GM18505 (cell line): ENCODE data around the gene VAMP2.

Experiments used
- ATAC-seq: cut with Tn5 transposase; IDR thresholded peaks from one replicate; pipeline ENCODE4 v1.9.1; 2021; ENCODE audit not compliant: unreplicated experiment
- POLR2A ChIP-seq: IDR thresholded peaks from 4 replicates; pipeline ENCODE4 v1.6.1; 2011; ENCODE audit warnings: borderline replicate concordance; ENCODE audit not compliant: insufficient read depth, insufficient read length; ENCODE audit errors: extremely low read depth

The VAMP2 gene

DNA sequence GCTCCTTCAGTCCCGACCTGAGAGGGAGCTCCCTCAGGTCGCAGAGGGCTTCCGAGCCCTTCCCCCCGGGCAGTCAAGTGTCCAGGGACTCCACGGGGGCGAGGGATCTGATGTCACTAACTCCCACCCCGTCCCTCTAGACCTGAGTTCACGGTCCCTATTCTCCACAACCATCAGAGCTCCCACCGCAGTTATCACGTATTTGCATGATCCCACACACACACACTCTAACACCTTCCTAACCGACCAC lies 6.8 kb downstream of the VAMP2 start:
- no peak for ATAC-seq
- TF ChIP-seq POLR2A, result no peak

- no peak for TF ChIP-seq POLR2A
- ATAC-seq, result no peak
Measured at GRCh38 chr17:8155231-8155995, 7.3 kb downstream of the VAMP2 start.

- ATAC-seq, result no peak
- TF ChIP-seq POLR2A, result no peak
Measured at GRCh38 chr17:8154608-8155155, 8.1 kb downstream of the VAMP2 start.

DNA sequence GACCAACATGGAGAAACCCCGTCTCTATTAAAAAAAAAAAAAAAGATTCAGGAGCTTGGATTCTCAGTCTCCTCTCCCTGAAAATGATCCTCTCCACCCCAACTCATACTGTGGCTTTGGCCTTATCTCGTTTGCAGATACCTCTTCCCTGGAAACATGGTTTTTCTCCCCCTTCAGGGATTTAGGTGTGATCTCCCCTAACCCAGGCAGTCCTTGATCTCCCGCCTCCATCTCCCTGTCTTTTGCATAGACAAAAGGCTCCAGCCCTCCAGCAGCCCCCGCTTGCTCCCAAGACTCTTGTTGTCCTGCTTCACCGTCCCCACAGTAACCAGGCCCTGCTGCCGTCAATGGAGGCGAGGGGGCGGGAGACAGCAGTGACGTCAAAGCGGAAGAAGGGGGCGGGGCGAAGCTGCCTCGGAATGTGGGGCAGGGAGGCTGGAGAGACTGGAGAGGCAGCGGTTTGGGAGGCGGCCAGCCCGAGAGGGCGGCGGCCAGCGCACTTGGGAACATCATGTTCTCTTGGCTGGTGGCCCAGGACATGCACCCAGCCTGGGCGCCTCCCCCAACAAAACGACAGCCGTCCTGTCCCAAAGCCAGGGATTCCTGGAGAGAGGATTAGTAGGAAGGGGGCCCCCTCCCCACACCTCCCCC lies 8.7 kb downstream of the VAMP2 start:
- no peak for ATAC-seq
- no peak for TF ChIP-seq POLR2A

GRCh38 chr17:8153525-8153956 lies 9.2 kb downstream of the VAMP2 start:
- TF ChIP-seq POLR2A, result no peak
- ATAC-seq, result no peak

DNA sequence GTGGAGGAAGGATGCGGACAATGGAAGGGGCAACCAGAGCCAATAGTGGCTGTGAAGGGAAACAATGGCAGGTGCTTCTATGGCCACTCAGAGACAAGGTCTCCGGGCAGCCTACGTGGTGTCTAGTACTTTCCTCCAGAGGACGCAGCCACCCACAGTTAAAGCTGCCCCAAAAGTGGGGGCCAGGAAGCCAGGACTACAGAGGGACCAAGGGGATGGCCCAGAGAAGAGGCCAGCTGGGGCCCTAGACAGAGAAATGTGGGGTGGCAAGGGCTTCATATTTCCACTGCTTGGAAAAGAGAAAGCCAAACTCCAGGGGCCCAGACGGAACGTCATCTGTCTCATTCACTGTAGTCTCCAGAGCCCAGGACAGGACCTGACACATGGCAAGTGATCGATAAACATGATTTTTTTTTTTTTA lies 9.7 kb downstream of the VAMP2 start:
- no peak for TF ChIP-seq POLR2A
- no peak for ATAC-seq

- ATAC-seq, result no peak
- peak; percentile 85 for TF ChIP-seq POLR2A
Measured at GRCh38 chr17:8152112-8152775, 10.5 kb downstream of the VAMP2 start, which contains the start of gene PER1. TSS of gene PER1 (minus strand) at chr17:8152404. CDS start at chr17:8150706, 1,698 bp downstream.

GRCh38 chr17:8151641-8152111 lies 11.1 kb downstream of the VAMP2 start:
- no peak for ATAC-seq
- TF ChIP-seq POLR2A, result no peak

- ATAC-seq, result peak; percentile 48
- peak; percentile 63 for TF ChIP-seq POLR2A
Measured at GRCh38 chr17:8151120-8151640, 11.6 kb downstream of the VAMP2 start.

- no peak for TF ChIP-seq POLR2A
- no peak for ATAC-seq
Measured at GRCh38 chr17:8150194-8151119, 12.3 kb downstream of the VAMP2 start.

DNA sequence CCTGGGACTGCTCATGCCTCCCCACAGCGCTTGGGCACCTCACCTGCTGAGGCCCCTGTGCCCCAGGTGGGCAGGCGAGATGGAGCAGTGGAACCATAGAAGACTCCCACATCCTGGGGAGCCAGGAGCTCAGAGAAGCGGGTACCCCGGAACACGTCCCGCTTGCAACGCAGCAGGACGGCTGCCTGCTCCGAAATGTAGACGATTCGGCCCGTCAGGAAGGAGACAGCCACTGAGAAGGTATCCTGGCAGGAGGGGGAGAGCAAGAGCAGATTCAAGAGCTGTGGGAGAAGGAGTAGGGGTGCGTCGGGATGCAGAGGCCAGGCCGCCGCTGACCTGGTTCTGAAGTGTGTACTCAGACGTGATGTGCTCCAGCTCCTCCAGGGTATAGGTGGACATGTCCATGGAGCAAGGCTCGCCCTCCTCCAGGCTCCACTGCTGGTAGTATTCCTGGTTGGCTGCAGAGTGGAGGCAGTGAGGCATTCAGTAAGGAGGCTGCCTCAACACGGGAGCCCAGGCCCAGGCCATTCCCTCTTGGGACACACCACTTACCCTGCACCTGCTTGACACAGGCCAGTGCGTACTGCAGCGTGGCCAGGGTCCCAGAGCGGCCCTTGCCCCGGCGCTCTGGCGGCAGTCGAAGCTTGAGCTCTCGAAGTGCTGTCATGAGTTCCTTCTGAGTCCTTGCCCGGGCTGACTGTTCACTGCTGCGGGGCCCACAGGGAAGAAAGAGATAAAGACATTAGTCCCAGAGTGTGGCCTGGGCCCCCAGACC lies 13.1 kb downstream of the VAMP2 start:
- TF ChIP-seq POLR2A, result no peak

GRCh38 chr17:8148560-8148959 lies 14.2 kb downstream of the VAMP2 start:
- no peak for ATAC-seq
- no peak for TF ChIP-seq POLR2A

More for the DNA sequence above, 13.1 kb downstream of the VAMP2 start:
- ATAC-seq, result no peak
